Spleen (tissue), 11 donors: ENCODE data around the gene ZNF746. TPM values are rescaled to one million over a fixed set of nuclear protein-coding genes. Genes with fewer than 3 reads are reported as not detected.

Experiments
- DNase-seq: peaks from one replicate; pipeline ENCODE4 v3.0.0-alpha.2; 2020
- H3K27ac ChIP-seq, 8 donors: fragments of 200-600 bp; sonication (generic) in 7 of 8; 1 replicate in 4 of 8; 2 replicates in 4 of 8; pipeline versions ENCODE4 v1.5.0 to v1.8.0; 2016 to 2021; ENCODE audit warnings: inconsistent platforms in 4 of 8, mild to moderate bottlenecking in 4 of 8, moderate library complexity in 1 of 8
- H3K27me3 ChIP-seq, 7 donors: fragments of 200-600 bp; sonication (generic) in 6 of 7; replicated peaks in 1 of 7; 1 replicate in 4 of 7; 2 replicates in 3 of 7; pipeline versions ENCODE4 v1.5.0 to v1.8.0; 2016 to 2021; ENCODE audit warnings: inconsistent platforms in 3 of 7, mild to moderate bottlenecking in 1 of 7
- H3K36me3 ChIP-seq, 6 donors: fragments of 200-600 bp; sonication (generic) in 5 of 6; 1 replicate in 4 of 6; 2 replicates in 2 of 6; pipeline versions ENCODE4 v1.5.0 to v1.8.0; 2016 to 2021; ENCODE audit warnings: inconsistent platforms in 2 of 6
- H3K4me1 ChIP-seq, 6 donors: fragments of 200-600 bp; sonication (generic) in 5 of 6; 1 replicate in 3 of 6; 2 replicates in 3 of 6; pipeline versions ENCODE4 v1.5.0 to v1.8.0; 2016 to 2021; ENCODE audit warnings: inconsistent platforms in 3 of 6
- H3K4me3 ChIP-seq, 8 donors: fragments of 200-600 bp; sonication (generic) in 7 of 8; 1 replicate in 4 of 8; 2 replicates in 4 of 8; pipeline versions ENCODE4 v1.5.0 to v1.8.0; 2016 to 2021; ENCODE audit warnings: inconsistent platforms in 4 of 8, mild to moderate bottlenecking in 4 of 8, moderate library complexity in 2 of 8
- H3K9me3 ChIP-seq, 8 donors: fragments of 200-600 bp; sonication (generic) in 7 of 8; 1 replicate in 4 of 8; 2 replicates in 4 of 8; pipeline versions ENCODE4 v1.5.0 to v1.8.0; 2016 to 2021; ENCODE audit warnings: inconsistent platforms in 4 of 8
- CTCF ChIP-seq, 11 experiments: fragments of 200-600 bp in 7 of 11; fragments of 450-650 bp in 4 of 11; sonication (generic) in 4 of 11; IDR thresholded peaks in 8 of 11; conservative IDR thresholded peaks in 3 of 11; 1 replicate in 7 of 11; 2 replicates in 4 of 11; pipeline versions ENCODE4 v1.4.0 to v1.8.0; 2016 to 2021; ENCODE audit warnings: antibody characterized with exemption in 11 of 11, inconsistent platforms in 4 of 11, mild to moderate bottlenecking in 1 of 11
- POLR2A ChIP-seq, 3 donors: fragments of 450-650 bp; IDR thresholded peaks; one replicate each; pipeline ENCODE4 v1.5.1; 2017; ENCODE audit warnings: antibody characterized with exemption in 3 of 3, mild to moderate bottlenecking in 1 of 3
- POLR2AphosphoS5 ChIP-seq, 3 donors: sonication (generic); formaldehyde crosslinking; IDR thresholded peaks; one replicate each; pipeline ENCODE4 v1.5.1; 2017; ENCODE audit warnings: antibody characterized with exemption in 3 of 3
- WGBS, 5 donors: extraction: QIAGEN DNeasy Blood & Tissue Kit in 3 of 5; methylation state at CpG; one replicate each; pipeline versions ENCODE4 v1.1.5 to v1.1.7; 2013 to 2018; 5-methylcytosine and 5-hydroxymethylcytosine counted together
- intact Hi-C: fragments of 100-400 bp; cut with DNase I; formaldehyde crosslinking; loops from one replicate; pipeline ENCODE4 v1.15.0; 2023; ENCODE audit warnings: low total_unique reads
- polyA plus RNA-seq, 3 donors: library from polyadenylated mRNA; stranded (reverse); fragments of 200-250 nt; gene quantifications; one replicate each; pipeline ENCODE4 v1.2.1, GENCODE V29; 2013
- total RNA-seq, 7 donors: library from RNA; depleted of rRNA in 3 of 7; stranded (reverse); fragments of >200 nt in 3 of 7; fragmentation: NEBNext Ultra II Directional in 4 of 7; extraction: Animal tissue kit (Norgen Biotek cat#: 25700) in 4 of 7; gene quantifications; one replicate each; pipeline versions ENCODE4 v1.1.0 to v1.2.1, GENCODE V29; 2016 to 2021
- donor health status: healthy with polysubstance abuse.
- donor health status: DM: no; HTN: no; CAD: no; lungs with moderate emphysema.
- donor health status: DM: no; HTN: no; CAD: no.
- donor health status: Bipolar disorder and iron deficiency.
- donor health status: healthy.
- donor health status: DM: no; HTN: no; CAD: no.
- donor health status: DM: yes; HTN: yes; CAD: no.

The ZNF746 gene
- total and polyA plus RNA-seq, 10 donors, result 6.1 to 46.5 (median 30.7) TPM

GRCh38 chr7:149462101-149462520, 35.5 kb downstream of the ZNF746 start:
- Histone ChIP-seq H3K27ac (no peak overlapping the region), H3K9me3 (peaks cover 0 to 6% (median 0%) of the 10 kb centered on the region in 8 donors), H3K36me3 (peaks cover 0 to under 1% (median 0%) of the 10 kb centered on the region in 6 donors), H3K27me3 (peaks cover 0 to 30% (median 0%) of the 10 kb centered on the region in 7 donors), H3K4me3 (no peak overlapping the region), H3K4me1 (peaks cover 9 to 36% (median 24%) of the 10 kb centered on the region in 6 donors)
- TF ChIP-seq CTCF (IDR thresholded peaks at IDR 0.05 in 8 of 11, conservative IDR thresholded peaks at IDR 0.05 in 3 of 11) (no peak), POLR2A (IDR thresholded peaks at IDR 0.05) (no peak), POLR2AphosphoS5 (IDR thresholded peaks at IDR 0.05) (no peak)
- intact Hi-C loops, result no loop called here
- no peak for DNase-seq
- 89 to 93% (median 93%) methylated on average over 9 of the region's 9 CpGs for WGBS, 5 donors

GRCh38 chr7:149460493-149461277, 36.9 kb downstream of the ZNF746 start, which contains the start of gene ZNF777:
Gene ZNF777, minus strand, starts transcription at chr7:149461062. Its CDS starts 5,040 bp downstream, at chr7:149456022.
- Histone ChIP-seq H3K4me1 (peaks cover 9 to 46% (median 25%) of the 10 kb centered on the region in 6 donors), H3K4me3 (peak within 1 kb of the TSS; percentile 58 to 78 (median 70)), H3K27me3 (peaks cover 0 to 30% (median 0%) of the 10 kb centered on the region in 7 donors), H3K36me3 (peaks cover 0 to 15% (median 2%) of the 10 kb centered on the region in 6 donors), H3K9me3 (no peaks in the 10 kb centered on the region), H3K27ac (peak within 1 kb of the TSS; percentile 76 to 88 (median 83))
- intact Hi-C loops, result no loop called here
- WGBS, 5 donors, result 0 to 1% (median 1%) methylated on average over 5 to 64 of the region's 64 CpGs
- peak; percentile 95 for DNase-seq
- TF ChIP-seq POLR2A (IDR thresholded peaks at IDR 0.05) (peak in 1 of 3 donors; percentile 34), CTCF (IDR thresholded peaks at IDR 0.05 in 8 of 11, conservative IDR thresholded peaks at IDR 0.05 in 3 of 11) (peak in 9 of 11 experiments; percentile 15 to 76 (median 51)), POLR2AphosphoS5 (IDR thresholded peaks at IDR 0.05) (peak; percentile 58 to 73 (median 70))

- Histone ChIP-seq H3K9me3 (no peaks in the 10 kb centered on the region), H3K27ac (peak overlapping the region in 5 of 8 donors; percentile 47 to 88 (median 84)), H3K27me3 (peaks cover 0 to 24% (median 0%) of the 10 kb centered on the region in 7 donors), H3K4me1 (peaks cover 9 to 46% (median 25%) of the 10 kb centered on the region in 6 donors), H3K36me3 (peaks cover 0 to 24% (median 11%) of the 10 kb centered on the region in 6 donors), H3K4me3 (peak overlapping the region; percentile 49 to 78 (median 68))
- WGBS, 5 donors, result 0 to 3% (median 2%) methylated on average over 7 to 145 of the region's 145 CpGs
- DNase-seq, result no peak
- intact Hi-C loops, result no loop called here
- TF ChIP-seq POLR2AphosphoS5 (IDR thresholded peaks at IDR 0.05), result no peak
Observed at GRCh38 chr7:149459540-149460452, 37.8 kb downstream of the ZNF746 start.

GRCh38 chr7:149459201-149459539, 38.4 kb downstream of the ZNF746 start:
- Histone ChIP-seq H3K27me3 (peaks cover 0 to 19% (median 0%) of the 10 kb centered on the region in 7 donors), H3K9me3 (no peaks in the 10 kb centered on the region), H3K36me3 (peaks cover 0 to 30% (median 18%) of the 10 kb centered on the region in 6 donors), H3K27ac (peak overlapping the region in 1 of 8 donors; percentile 49), H3K4me1 (peaks cover 9 to 46% (median 25%) of the 10 kb centered on the region in 6 donors), H3K4me3 (peak overlapping the region; percentile 49 to 78 (median 68))
- TF ChIP-seq POLR2AphosphoS5 (IDR thresholded peaks at IDR 0.05), result no peak
- no peak for TF ChIP-seq CTCF (IDR thresholded peaks at IDR 0.05 in 8 of 11, conservative IDR thresholded peaks at IDR 0.05 in 3 of 11)
- TF ChIP-seq POLR2A (IDR thresholded peaks at IDR 0.05), result no peak
- intact Hi-C loops, result no loop called here
- no peak for DNase-seq
- 44 to 63% (median 46%) methylated on average over 3 to 17 of the region's 17 CpGs for WGBS, 5 donors
